GM23338 (cell line): Measurements from ENCODE around the gene OXNAD1. TPM values are rescaled to one million over a fixed set of nuclear protein-coding genes. Genes with fewer than 3 reads are reported as not detected.

ENCODE experiments used
- ATAC-seq: fragments of 200-7000 bp; cut with Tn5 transposase; 3 replicates; pipeline ENCODE4 v1.9.1; 2020
- DNase-seq: peaks from one replicate; pipeline ENCODE4 v3.0.0-alpha.2; 2015; ENCODE audit warnings: low spot score
- H2AFZ ChIP-seq: fragments of 200-600 bp; sonication (generic); 2 replicates; pipeline ENCODE4 v1.8.0; 2016; ENCODE audit warnings: antibody characterized with exemption, mild to moderate bottlenecking, moderate library complexity
- H3F3A ChIP-seq: fragments of 200-600 bp; sonication (generic); replicated peaks from 2 replicates; pipeline ENCODE4 v1.8.0; 2017; ENCODE audit warnings: antibody characterized with exemption, mixed run types, low read depth
- H3K27ac ChIP-seq: fragments of 200-600 bp; sonication (generic); 2 replicates; pipeline ENCODE4 v1.6.1; 2016; ENCODE audit warnings: low read depth
- H3K27me3 ChIP-seq: fragments of 200-600 bp; sonication (generic); 2 replicates; pipeline ENCODE4 v1.8.0; 2016; ENCODE audit warnings: mild to moderate bottlenecking, mixed run types, moderate library complexity; ENCODE audit not compliant: insufficient read depth
- H3K36me3 ChIP-seq: fragments of 200-600 bp; sonication (generic); 2 replicates; pipeline ENCODE4 v1.8.0; 2016; ENCODE audit warnings: mild to moderate bottlenecking; ENCODE audit not compliant: insufficient read depth
- H3K4me1 ChIP-seq: fragments of 200-600 bp; sonication (generic); 2 replicates; pipeline ENCODE4 v1.8.0; 2016; ENCODE audit warnings: mild to moderate bottlenecking, moderate library complexity; ENCODE audit not compliant: insufficient read depth
- H3K4me2 ChIP-seq: fragments of 200-600 bp; sonication (generic); 2 replicates; pipeline ENCODE4 v1.7.1; 2017; ENCODE audit warnings: mixed run types
- H3K4me3 ChIP-seq: fragments of 200-600 bp; sonication (generic); 2 replicates; pipeline ENCODE4 v1.6.1; 2016; ENCODE audit warnings: mixed run types
- H3K79me2 ChIP-seq: fragments of 200-600 bp; sonication (generic); replicated peaks from 2 replicates; pipeline ENCODE4 v1.8.0; 2017; ENCODE audit warnings: mild to moderate bottlenecking; ENCODE audit not compliant: insufficient read depth
- H3K9me2 ChIP-seq: fragments of 200-600 bp; sonication (generic); 2 replicates; pipeline ENCODE4 v1.8.0; 2017; ENCODE audit not compliant: insufficient read depth
- H4K20me1 ChIP-seq: fragments of 200-600 bp; sonication (generic); replicated peaks from 2 replicates; pipeline ENCODE4 v1.8.0; 2017; ENCODE audit warnings: mild to moderate bottlenecking; ENCODE audit not compliant: insufficient read depth
- H3K27ac Mint-ChIP-seq: 2 replicates; pipeline ENCODE4 v1.8.0; 2020; ENCODE audit warnings: inconsistent platforms, mild to moderate bottlenecking, moderate library complexity, mixed read lengths
- H3K27me3 Mint-ChIP-seq: 3 replicates; pipeline ENCODE4 v1.8.0; 2022; ENCODE audit warnings: low read depth, mild to moderate bottlenecking, moderate library complexity, mixed read lengths, inconsistent platforms; ENCODE audit not compliant: insufficient read depth, poor library complexity
- H3K36me3 Mint-ChIP-seq: 3 replicates; pipeline ENCODE4 v1.8.0; 2021; ENCODE audit warnings: low read depth, mild to moderate bottlenecking, inconsistent platforms, moderate library complexity, mixed read lengths
- H3K4me1 Mint-ChIP-seq: 3 replicates; pipeline ENCODE4 v1.8.0; 2020; ENCODE audit warnings: mild to moderate bottlenecking, inconsistent platforms, mixed read lengths
- H3K4me3 Mint-ChIP-seq: 3 replicates; pipeline ENCODE4 v1.8.0; 2021; ENCODE audit warnings: moderate library complexity, mild to moderate bottlenecking, inconsistent platforms, mixed read lengths
- H3K9me3 Mint-ChIP-seq: 3 replicates; pipeline ENCODE4 v1.8.0; 2020; ENCODE audit warnings: moderate library complexity, mild to moderate bottlenecking, inconsistent platforms, mixed read lengths
- CREB1 ChIP-seq: fragments of 250-450 bp; sonication (Bioruptor Pico); IDR thresholded peaks from 2 replicates; pipeline ENCODE4 v1.5.0; 2020; ENCODE audit warnings: low read depth, mild to moderate bottlenecking, moderate library complexity
- CTCF ChIP-seq, 2 experiments: fragments of 200-600 bp in 1 of 2; sonication (generic) in 1 of 2; conservative IDR thresholded peaks; 2 replicates each; pipeline versions ENCODE4 v1.5.1 to v1.6.1; 2016 to 2017; ENCODE audit warnings: antibody characterized with exemption in 2 of 2, low read depth in 2 of 2, mild to moderate bottlenecking in 2 of 2, moderate library complexity in 1 of 2
- EZH2 ChIP-seq: fragments of 200-600 bp; sonication (generic); IDR thresholded peaks from one replicate; pipeline ENCODE4 v1.8.0; 2017; ENCODE audit warnings: antibody characterized with exemption, mild to moderate bottlenecking, low read depth; ENCODE audit not compliant: unreplicated experiment
- EZH2phosphoT487 ChIP-seq: fragments of 200-600 bp; sonication (generic); IDR thresholded peaks from one replicate; pipeline ENCODE4 v1.8.1; 2018; ENCODE audit warnings: antibody characterized with exemption; ENCODE audit not compliant: unreplicated experiment
- JUNB ChIP-seq: IDR thresholded peaks from one replicate; pipeline ENCODE4 v1.6.1; 2016; ENCODE audit warnings: antibody characterized with exemption; ENCODE audit not compliant: unreplicated experiment
- NANOG ChIP-seq: IDR thresholded peaks from 2 replicates; pipeline ENCODE4 v1.6.1; 2016; ENCODE audit warnings: antibody characterized with exemption, borderline replicate concordance
- POLR2AphosphoS5 ChIP-seq: IDR thresholded peaks from 2 replicates; pipeline ENCODE4 v1.6.1; 2016; ENCODE audit warnings: antibody characterized with exemption, low read depth
- REST ChIP-seq: IDR thresholded peaks from one replicate; pipeline ENCODE4 v1.6.1; 2018; ENCODE audit warnings: antibody characterized with exemption; ENCODE audit not compliant: unreplicated experiment
- ZNF114 ChIP-seq: fragments of 250-450 bp; sonication (Bioruptor Pico); IDR thresholded peaks from 2 replicates; pipeline ENCODE4 v1.5.0; 2020; ENCODE audit warnings: mild to moderate bottlenecking, moderate library complexity
- ZNF331 ChIP-seq: fragments of 250-450 bp; sonication (Bioruptor Pico); IDR thresholded peaks from 2 replicates; pipeline ENCODE4 v1.5.0; 2020; ENCODE audit warnings: low read depth, mild to moderate bottlenecking, moderate library complexity
- polyA plus RNA-seq: library from polyadenylated mRNA; unstranded; fragments of >200 nt; fragmentation: Nextera tagmentation; extraction: Ambion mirVana; gene quantifications from 2 replicates; pipeline ENCODE4 v1.2.1, GENCODE V29; 2016
- total RNA-seq: library from RNA; depleted of rRNA; stranded (reverse); fragments of >200 nt; shearing (Covaris generic); gene quantifications from 2 replicates; pipeline ENCODE4 v1.2.3, GENCODE V29; 2014

The OXNAD1 gene
- total and polyA plus RNA-seq, 2 experiments from 2014 or later: 22.9 to 34.2 TPM

- H3K4me3 Mint-ChIP-seq: no peak overlapping the region
Measured at GRCh38 chr3:16257309-16257708, 7.7 kb upstream of the OXNAD1 start.

More at GRCh38 chr3:16257309-16257708, 7.7 kb upstream of the OXNAD1 start:
- H3K27ac Mint-ChIP-seq: no peak overlapping the region
- H3K27me3 Mint-ChIP-seq: peaks cover 2% of the 10 kb centered on the region
- no peaks in the 10 kb centered on the region for H3K9me2 ChIP-seq
- no peak overlapping the region for H2AFZ ChIP-seq
- peaks cover 5% of the 10 kb centered on the region; the same call in 1 of the 2 replicates for H4K20me1 ChIP-seq
- ATAC-seq (no peak), DNase-seq (no peak)
- TF ChIP-seq ZNF331 (no peak), POLR2AphosphoS5 (no peak), NANOG (no peak), JUNB (no peak), EZH2 (no peak), REST (no peak), CREB1 (CRISPR knock-in tag) (no peak), EZH2phosphoT487 (no peak), ZNF114 (CRISPR knock-in tag) (no peak), CTCF (conservative IDR thresholded peaks at IDR 0.05; ENCODE audit: low read depth in 2 of 2) (no peak)
- no peaks in the 10 kb centered on the region for H3K4me1 ChIP-seq
- H3K36me3 Mint-ChIP-seq: peaks cover 6% of the 10 kb centered on the region; the same call in 2 of the 3 replicates
- no peaks in the 10 kb centered on the region for H3K9me3 Mint-ChIP-seq
- no peaks in the 10 kb centered on the region for H3K27me3 ChIP-seq
- no peak overlapping the region for H3K4me3 ChIP-seq
- H3K4me1 Mint-ChIP-seq: no peaks in the 10 kb centered on the region
- no peak overlapping the region for H3K27ac ChIP-seq
- peaks cover 9% of the 10 kb centered on the region for H3K36me3 ChIP-seq
- no peak overlapping the region for H3K4me2 ChIP-seq
- H3K79me2 ChIP-seq: peaks cover 8% of the 10 kb centered on the region
- no peaks in the 10 kb centered on the region for H3F3A ChIP-seq
